DND-41 (cell line): ENCODE data around the gene FLRT1.

Experiments used
- CTCF ChIP-seq: IDR thresholded peaks from 2 replicates; pipeline ENCODE4 v1.5.1; 2012; ENCODE audit warnings: borderline replicate concordance, low read length, moderate library complexity, mild to moderate bottlenecking; ENCODE audit not compliant: poor library complexity, severe bottlenecking; ENCODE audit errors: extremely low read depth
- EZH2 ChIP-seq: IDR thresholded peaks from 3 replicates; pipeline ENCODE4 v1.6.1; 2012; ENCODE audit warnings: borderline replicate concordance, low read depth, mild to moderate bottlenecking, moderate library complexity, low read length, inconsistent platforms; ENCODE audit not compliant: severe bottlenecking

- no peak for TF ChIP-seq CTCF
- no peak for TF ChIP-seq EZH2
These were observed 34.6 kb downstream of the FLRT1 start for GRCh38 chr11:64070314-64070681.
